Suprapubic skin (tissue), 4 donors: ENCODE results near the gene PTGS1. TPM values are rescaled to one million over a fixed set of nuclear protein-coding genes. Genes with fewer than 3 reads are reported as not detected.

Experiments used
- DNase-seq, 2 donors: peaks; one replicate each; pipeline ENCODE4 v3.0.0-alpha.2; 2019; ENCODE audit warnings: low spot score in 2 of 2
- H3K27ac ChIP-seq: fragments of 200-600 bp; sonication (generic); one replicate; pipeline ENCODE4 v1.5.1; 2019
- H3K27me3 ChIP-seq: fragments of 200-600 bp; sonication (generic); one replicate; pipeline ENCODE4 v1.5.1; 2019
- H3K36me3 ChIP-seq: fragments of 200-600 bp; sonication (generic); one replicate; pipeline ENCODE4 v1.5.1; 2019
- H3K4me1 ChIP-seq: fragments of 200-600 bp; sonication (generic); one replicate; pipeline ENCODE4 v1.5.1; 2019
- H3K4me3 ChIP-seq: fragments of 200-600 bp; sonication (generic); one replicate; pipeline ENCODE4 v1.5.1; 2019; ENCODE audit warnings: mild to moderate bottlenecking
- H3K9me3 ChIP-seq: fragments of 200-600 bp; sonication (generic); one replicate; pipeline ENCODE4 v1.5.1; 2019
- CTCF ChIP-seq, 2 donors: fragments of 200-600 bp in 1 of 2; fragments of 450-650 bp in 1 of 2; sonication (generic) in 1 of 2; IDR thresholded peaks; one replicate each; pipeline ENCODE4 v1.5.1; 2016 to 2019; ENCODE audit warnings: antibody characterized with exemption in 2 of 2, mild to moderate bottlenecking in 1 of 2, moderate library complexity in 1 of 2
- EP300 ChIP-seq: sonication (generic); formaldehyde crosslinking; IDR thresholded peaks from one replicate; pipeline ENCODE4 v1.6.1; 2017; ENCODE audit warnings: antibody characterized with exemption
- POLR2A ChIP-seq, 2 donors: fragments of 450-650 bp; IDR thresholded peaks; one replicate each; pipeline ENCODE4 v1.6.1; 2017; ENCODE audit warnings: antibody characterized with exemption in 2 of 2, mild to moderate bottlenecking in 2 of 2, moderate library complexity in 2 of 2
- POLR2AphosphoS5 ChIP-seq, 3 donors: sonication (generic); formaldehyde crosslinking; IDR thresholded peaks; one replicate each; pipeline ENCODE4 v1.6.1; 2017; ENCODE audit warnings: antibody characterized with exemption in 3 of 3
- WGBS: methylation state at CpG from one replicate; pipeline ENCODE4 v1.1.5; 2018; 5-methylcytosine and 5-hydroxymethylcytosine counted together
- total RNA-seq, 4 donors: library from RNA; depleted of rRNA; stranded (reverse); fragments of >200 nt; gene quantifications; one replicate each; pipeline ENCODE4 v1.1.0, GENCODE V29; 2016

PTGS1 gene
- total RNA-seq, 4 donors from 2014 or later: 64.3 to 124 (median 73.1) TPM

GRCh38 chr9:122334916-122335315 lies 35.9 kb upstream of the PTGS1 start:
- H3K9me3 ChIP-seq: no peaks in the 10 kb centered on the region
- no peak for TF ChIP-seq POLR2A (IDR thresholded peaks at IDR 0.05)
- no peak for TF ChIP-seq POLR2AphosphoS5 (IDR thresholded peaks at IDR 0.05)
- no peak for TF ChIP-seq EP300
- no peak for TF ChIP-seq CTCF (IDR thresholded peaks at IDR 0.05)
- H3K27me3 ChIP-seq: no peaks in the 10 kb centered on the region
- no peaks in the 10 kb centered on the region for H3K36me3 ChIP-seq
- DNase-seq: no peak
- H3K4me1 ChIP-seq: no peaks in the 10 kb centered on the region
- no peak overlapping the region for H3K4me3 ChIP-seq
- 87% methylated on average over 4 of the region's 4 CpGs for WGBS
- no peak overlapping the region for H3K27ac ChIP-seq

GRCh38 chr9:122336189-122336588 lies 34.6 kb upstream of the PTGS1 start:
- no peaks in the 10 kb centered on the region for H3K27me3 ChIP-seq
- no peaks in the 10 kb centered on the region for H3K4me1 ChIP-seq
- H3K36me3 ChIP-seq: no peaks in the 10 kb centered on the region
- TF ChIP-seq POLR2A (IDR thresholded peaks at IDR 0.05): no peak
- no peak for TF ChIP-seq POLR2AphosphoS5 (IDR thresholded peaks at IDR 0.05)
- TF ChIP-seq EP300: no peak
- no peak for TF ChIP-seq CTCF (IDR thresholded peaks at IDR 0.05)
- no peak for DNase-seq
- no peaks in the 10 kb centered on the region for H3K9me3 ChIP-seq
- 79% methylated on average over 5 of the region's 5 CpGs for WGBS
- H3K27ac ChIP-seq: no peak overlapping the region
- H3K4me3 ChIP-seq: no peak overlapping the region

- no peaks in the 10 kb centered on the region for H3K36me3 ChIP-seq
- WGBS: 48% methylated on average over 25 of the region's 26 CpGs
- no peak for TF ChIP-seq POLR2AphosphoS5 (IDR thresholded peaks at IDR 0.05)
- H3K27ac ChIP-seq: no peak overlapping the region
- no peaks in the 10 kb centered on the region for H3K4me1 ChIP-seq
- no peaks in the 10 kb centered on the region for H3K27me3 ChIP-seq
- H3K4me3 ChIP-seq: no peak overlapping the region
- no peaks in the 10 kb centered on the region for H3K9me3 ChIP-seq
- no peak for DNase-seq
These were observed 33.8 kb upstream of the PTGS1 start for GRCh38 chr9:122336866-122337555.

GRCh38 chr9:122337556-122337929 lies 33.3 kb upstream of the PTGS1 start:
- Histone ChIP-seq H3K4me3 (no peak overlapping the region), H3K27me3 (no peaks in the 10 kb centered on the region), H3K36me3 (no peaks in the 10 kb centered on the region), H3K9me3 (no peaks in the 10 kb centered on the region), H3K4me1 (no peaks in the 10 kb centered on the region), H3K27ac (no peak overlapping the region)
- DNase-seq: no peak
- no peak for TF ChIP-seq EP300
- no peak for TF ChIP-seq POLR2A (IDR thresholded peaks at IDR 0.05)
- no peak for TF ChIP-seq CTCF (IDR thresholded peaks at IDR 0.05)
- no peak for TF ChIP-seq POLR2AphosphoS5 (IDR thresholded peaks at IDR 0.05)
- 65% methylated on average over 3 of the region's 4 CpGs for WGBS

GRCh38 chr9:122338536-122338935 lies 32.3 kb upstream of the PTGS1 start:
- Histone ChIP-seq H3K36me3 (no peaks in the 10 kb centered on the region), H3K4me1 (no peaks in the 10 kb centered on the region), H3K27me3 (no peaks in the 10 kb centered on the region), H3K27ac (no peak overlapping the region), H3K9me3 (no peaks in the 10 kb centered on the region), H3K4me3 (no peak overlapping the region)
- TF ChIP-seq EP300 (no peak), POLR2AphosphoS5 (IDR thresholded peaks at IDR 0.05) (no peak), CTCF (IDR thresholded peaks at IDR 0.05) (no peak), POLR2A (IDR thresholded peaks at IDR 0.05) (no peak)
- no peak for DNase-seq
- 55% methylated on average over 6 of the region's 6 CpGs for WGBS

GRCh38 chr9:122338994-122339393 lies 31.8 kb upstream of the PTGS1 start:
- TF ChIP-seq POLR2A (IDR thresholded peaks at IDR 0.05) (no peak), CTCF (IDR thresholded peaks at IDR 0.05) (no peak), POLR2AphosphoS5 (IDR thresholded peaks at IDR 0.05) (no peak), EP300 (no peak)
- Histone ChIP-seq H3K36me3 (no peaks in the 10 kb centered on the region), H3K9me3 (no peaks in the 10 kb centered on the region), H3K27ac (no peak overlapping the region), H3K4me1 (no peaks in the 10 kb centered on the region), H3K4me3 (no peak overlapping the region), H3K27me3 (no peaks in the 10 kb centered on the region)
- DNase-seq: no peak
- WGBS: 67% methylated on average over 3 of the region's 3 CpGs
